Measurements from ENCODE around the gene C6orf89. TPM values are rescaled to one million over a fixed set of nuclear protein-coding genes. Genes with fewer than 3 reads are reported as not detected.

C6orf89 gene
- total RNA-seq, 6 donors from 2014 or later: 22.0 to 60.8 (median 42.5) TPM

DNA sequence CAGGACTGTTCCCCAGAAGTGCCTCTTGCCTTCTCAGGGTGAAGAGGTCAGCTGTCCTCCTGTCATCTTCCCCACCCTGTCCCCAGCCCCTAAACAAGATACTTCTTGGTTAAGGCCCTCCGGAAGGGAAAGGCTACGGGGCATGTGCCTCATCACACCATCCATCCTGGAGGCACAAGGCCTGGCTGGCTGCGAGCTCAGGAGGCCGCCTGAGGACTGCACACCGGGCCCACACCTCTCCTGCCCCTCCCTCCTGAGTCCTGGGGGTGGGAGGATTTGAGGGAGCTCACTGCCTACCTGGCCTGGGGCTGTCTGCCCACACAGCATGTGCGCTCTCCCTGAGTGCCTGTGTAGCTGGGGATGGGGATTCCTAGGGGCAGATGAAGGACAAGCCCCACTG is 78.6 kb downstream of the C6orf89 start:
- Histone ChIP-seq H3K36me3 (peaks cover 17 to 29% (median 25%) of the 10 kb centered on the region in 4 donors), H3K9me3 (no peaks in the 10 kb centered on the region), H3K27ac (peak overlapping the region in 1 of 4 donors; percentile 40), H3K27me3 (no peaks in the 10 kb centered on the region), H3K4me3 (no peak overlapping the region), H3K4me1 (peaks cover 17 to 51% (median 24%) of the 10 kb centered on the region in 4 donors)
- ATAC-seq (ENCODE audit: low FRiP score in 2 of 2) (no peak), DNase-seq (no peak)
- TF ChIP-seq POLR2AphosphoS5 (IDR thresholded peaks at IDR 0.05): no peak
- TF ChIP-seq POLR2A (IDR thresholded peaks at IDR 0.05): no peak
- no peak for TF ChIP-seq EP300 (IDR thresholded peaks at IDR 0.05)
- TF ChIP-seq, protein P1, sequence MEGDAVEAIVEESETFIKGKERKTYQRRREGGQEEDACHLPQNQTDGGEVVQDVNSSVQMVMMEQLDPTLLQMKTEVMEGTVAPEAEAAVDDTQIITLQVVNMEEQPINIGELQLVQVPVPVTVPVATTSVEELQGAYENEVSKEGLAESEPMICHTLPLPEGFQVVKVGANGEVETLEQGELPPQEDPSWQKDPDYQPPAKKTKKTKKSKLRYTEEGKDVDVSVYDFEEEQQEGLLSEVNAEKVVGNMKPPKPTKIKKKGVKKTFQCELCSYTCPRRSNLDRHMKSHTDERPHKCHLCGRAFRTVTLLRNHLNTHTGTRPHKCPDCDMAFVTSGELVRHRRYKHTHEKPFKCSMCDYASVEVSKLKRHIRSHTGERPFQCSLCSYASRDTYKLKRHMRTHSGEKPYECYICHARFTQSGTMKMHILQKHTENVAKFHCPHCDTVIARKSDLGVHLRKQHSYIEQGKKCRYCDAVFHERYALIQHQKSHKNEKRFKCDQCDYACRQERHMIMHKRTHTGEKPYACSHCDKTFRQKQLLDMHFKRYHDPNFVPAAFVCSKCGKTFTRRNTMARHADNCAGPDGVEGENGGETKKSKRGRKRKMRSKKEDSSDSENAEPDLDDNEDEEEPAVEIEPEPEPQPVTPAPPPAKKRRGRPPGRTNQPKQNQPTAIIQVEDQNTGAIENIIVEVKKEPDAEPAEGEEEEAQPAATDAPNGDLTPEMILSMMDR (IDR thresholded peaks at IDR 0.05): no peak
- WGBS, 2 donors: 75 to 100% methylated on average over 1 to 5 of the region's 6 CpGs

DNA sequence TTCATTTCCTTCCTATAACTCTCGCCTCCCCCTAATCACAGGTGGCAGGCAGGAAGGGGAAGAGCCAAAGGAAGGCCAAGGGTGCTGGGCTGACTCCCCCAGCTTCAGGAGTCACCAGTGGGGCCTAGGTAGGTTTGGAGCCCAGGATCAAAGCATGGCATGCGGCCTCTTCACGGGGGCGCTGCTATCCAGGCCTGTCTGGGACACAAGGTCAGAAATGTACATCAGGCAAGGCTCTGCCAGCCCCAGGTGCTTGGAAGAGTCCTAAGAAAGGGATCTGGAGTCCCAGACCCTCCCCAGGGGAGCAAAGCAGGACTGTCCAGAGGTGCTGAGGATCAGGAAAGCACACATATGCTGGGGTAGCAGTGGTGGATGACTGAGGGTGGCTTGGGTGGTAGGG is 79.2 kb downstream of the C6orf89 start:
- no peak for DNase-seq
- H3K27me3 ChIP-seq: no peaks in the 10 kb centered on the region
- no peak for ATAC-seq (ENCODE audit: low FRiP score in 2 of 2)
- 63 to 75% methylated on average over 1 to 4 of the region's 4 CpGs for WGBS, 2 donors
- peak overlapping the region in 1 of 4 donors; percentile 40 for H3K27ac ChIP-seq
- no peaks in the 10 kb centered on the region for H3K9me3 ChIP-seq
- H3K4me3 ChIP-seq: no peak overlapping the region
- peaks cover 22 to 35% (median 31%) of the 10 kb centered on the region in 4 donors for H3K36me3 ChIP-seq
- peaks cover 17 to 52% (median 26%) of the 10 kb centered on the region in 4 donors for H3K4me1 ChIP-seq
- TF ChIP-seq, protein P1 (IDR thresholded peaks at IDR 0.05): no peak
- TF ChIP-seq EP300 (IDR thresholded peaks at IDR 0.05) (no peak), POLR2A (IDR thresholded peaks at IDR 0.05) (no peak), POLR2AphosphoS5 (IDR thresholded peaks at IDR 0.05) (no peak)

DNA sequence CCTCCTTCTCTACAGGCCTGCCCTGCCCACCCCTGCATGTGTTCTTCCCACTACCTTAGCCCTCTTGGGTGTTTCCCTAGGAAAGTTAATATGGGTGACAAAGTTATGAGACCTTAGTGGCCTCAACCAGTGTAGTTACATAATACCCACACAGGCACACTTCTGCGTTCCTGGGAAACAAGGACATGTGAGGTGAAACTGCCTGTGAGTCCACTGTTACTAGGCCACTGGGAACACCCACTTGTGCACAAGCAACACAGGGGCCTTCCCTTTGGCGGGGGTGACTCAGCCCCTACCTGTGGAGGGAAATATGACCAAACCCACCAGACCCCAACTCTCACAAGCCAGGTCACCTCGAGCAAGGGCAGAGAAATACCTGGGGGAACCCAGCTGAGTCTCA is 81.5 kb downstream of the C6orf89 start:
- no peaks in the 10 kb centered on the region for H3K9me3 ChIP-seq
- peaks cover 12 to 57% (median 24%) of the 10 kb centered on the region in 4 donors for H3K4me1 ChIP-seq
- no peak overlapping the region for H3K4me3 ChIP-seq
- TF ChIP-seq, protein P1 (IDR thresholded peaks at IDR 0.05): no peak
- no peak for TF ChIP-seq EP300 (IDR thresholded peaks at IDR 0.05)
- TF ChIP-seq POLR2A (IDR thresholded peaks at IDR 0.05): no peak
- TF ChIP-seq POLR2AphosphoS5 (IDR thresholded peaks at IDR 0.05): no peak
- H3K27me3 ChIP-seq: no peaks in the 10 kb centered on the region
- H3K27ac ChIP-seq: peak overlapping the region in 3 of 4 donors; percentile 39 to 46 (median 46)
- ATAC-seq (ENCODE audit: low FRiP score in 2 of 2) (no peak), DNase-seq (peak in 1 of 2 donors; percentile 55)
- peaks cover 45 to 59% (median 54%) of the 10 kb centered on the region in 4 donors for H3K36me3 ChIP-seq
- 57 to 80% methylated on average over 3 of the region's 3 CpGs for WGBS, 2 donors

DNA sequence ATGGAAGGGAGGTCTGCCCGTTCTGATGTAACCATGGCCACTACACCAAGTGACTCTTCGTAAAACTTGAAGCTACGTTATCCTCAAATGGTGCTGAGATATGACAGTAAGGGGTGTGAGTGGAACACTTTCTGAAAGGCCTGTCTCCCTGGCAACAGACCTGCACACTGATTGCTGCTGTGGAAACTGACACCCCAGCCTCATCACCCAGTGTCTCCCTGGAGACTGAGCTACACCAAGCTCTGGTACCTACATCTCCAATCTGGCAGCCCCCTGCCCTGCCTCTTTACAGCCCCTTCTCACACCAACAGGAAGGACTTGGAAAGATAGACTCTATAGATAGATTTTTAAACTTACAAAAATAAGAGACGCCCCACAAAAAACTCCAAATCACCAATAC is 82.0 kb downstream of the C6orf89 start:
- Histone ChIP-seq H3K9me3 (no peaks in the 10 kb centered on the region), H3K27me3 (no peaks in the 10 kb centered on the region), H3K4me3 (no peak overlapping the region), H3K27ac (peak overlapping the region in 2 of 4 donors; percentile 46), H3K36me3 (peaks cover 50 to 63% (median 59%) of the 10 kb centered on the region in 4 donors), H3K4me1 (peaks cover 12 to 57% (median 24%) of the 10 kb centered on the region in 4 donors)
- WGBS, 2 donors: 84 to 85% methylated on average over 4 of the region's 4 CpGs
- DNase-seq (no peak), ATAC-seq (ENCODE audit: low FRiP score in 2 of 2) (no peak)
- no peak for TF ChIP-seq POLR2A (IDR thresholded peaks at IDR 0.05)
- TF ChIP-seq, protein P1 (IDR thresholded peaks at IDR 0.05): no peak
- no peak for TF ChIP-seq EP300 (IDR thresholded peaks at IDR 0.05)
- TF ChIP-seq POLR2AphosphoS5 (IDR thresholded peaks at IDR 0.05): no peak
